ENCODE results near the gene ZFP36.
A peak's percentile ranks its signal among the peaks of the same experiment; 100 is the strongest.

The ZFP36 gene

DNA sequence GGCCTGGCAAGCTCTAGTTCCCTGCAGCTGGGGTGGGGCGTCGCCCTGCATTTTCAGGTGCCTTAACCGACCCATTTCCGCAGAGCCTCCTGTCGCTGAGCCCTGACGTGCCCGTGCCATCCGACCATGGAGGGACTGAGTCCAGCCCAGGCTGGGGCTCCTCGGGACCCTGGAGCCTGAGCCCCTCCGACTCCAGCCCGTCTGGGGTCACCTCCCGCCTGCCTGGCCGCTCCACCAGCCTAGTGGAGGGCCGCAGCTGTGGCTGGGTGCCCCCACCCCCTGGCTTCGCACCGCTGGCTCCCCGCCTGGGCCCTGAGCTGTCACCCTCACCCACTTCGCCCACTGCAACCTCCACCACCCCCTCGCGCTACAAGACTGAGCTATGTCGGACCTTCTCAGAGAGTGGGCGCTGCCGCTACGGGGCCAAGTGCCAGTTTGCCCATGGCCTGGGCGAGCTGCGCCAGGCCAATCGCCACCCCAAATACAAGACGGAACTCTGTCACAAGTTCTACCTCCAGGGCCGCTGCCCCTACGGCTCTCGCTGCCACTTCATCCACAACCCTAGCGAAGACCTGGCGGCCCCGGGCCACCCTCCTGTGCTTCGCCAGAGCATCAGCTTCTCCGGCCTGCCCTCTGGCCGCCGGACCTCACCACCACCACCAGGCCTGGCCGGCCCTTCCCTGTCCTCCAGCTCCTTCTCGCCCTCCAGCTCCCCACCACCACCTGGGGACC lies 1.2 kb downstream of the ZFP36 start:
- FAIRE-seq, result no peak

DNA sequence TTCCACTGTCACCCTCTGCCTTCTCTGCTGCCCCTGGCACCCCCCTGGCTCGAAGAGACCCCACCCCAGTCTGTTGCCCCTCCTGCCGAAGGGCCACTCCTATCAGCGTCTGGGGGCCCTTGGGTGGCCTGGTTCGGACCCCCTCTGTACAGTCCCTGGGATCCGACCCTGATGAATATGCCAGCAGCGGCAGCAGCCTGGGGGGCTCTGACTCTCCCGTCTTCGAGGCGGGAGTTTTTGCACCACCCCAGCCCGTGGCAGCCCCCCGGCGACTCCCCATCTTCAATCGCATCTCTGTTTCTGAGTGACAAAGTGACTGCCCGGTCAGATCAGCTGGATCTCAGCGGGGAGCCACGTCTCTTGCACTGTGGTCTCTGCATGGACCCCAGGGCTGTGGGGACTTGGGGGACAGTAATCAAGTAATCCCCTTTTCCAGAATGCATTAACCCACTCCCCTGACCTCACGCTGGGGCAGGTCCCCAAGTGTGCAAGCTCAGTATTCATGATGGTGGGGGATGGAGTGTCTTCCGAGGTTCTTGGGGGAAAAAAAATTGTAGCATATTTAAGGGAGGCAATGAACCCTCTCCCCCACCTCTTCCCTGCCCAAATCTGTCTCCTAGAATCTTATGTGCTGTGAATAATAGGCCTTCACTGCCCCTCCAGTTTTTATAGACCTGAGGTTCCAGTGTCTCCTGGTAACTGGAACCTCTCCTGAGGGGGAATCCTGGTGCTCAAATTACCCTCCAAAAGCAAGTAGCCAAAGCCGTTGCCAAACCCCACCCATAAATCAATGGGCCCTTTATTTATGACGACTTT lies 2.0 kb downstream of the ZFP36 start:
- FAIRE-seq, result no peak

DNA sequence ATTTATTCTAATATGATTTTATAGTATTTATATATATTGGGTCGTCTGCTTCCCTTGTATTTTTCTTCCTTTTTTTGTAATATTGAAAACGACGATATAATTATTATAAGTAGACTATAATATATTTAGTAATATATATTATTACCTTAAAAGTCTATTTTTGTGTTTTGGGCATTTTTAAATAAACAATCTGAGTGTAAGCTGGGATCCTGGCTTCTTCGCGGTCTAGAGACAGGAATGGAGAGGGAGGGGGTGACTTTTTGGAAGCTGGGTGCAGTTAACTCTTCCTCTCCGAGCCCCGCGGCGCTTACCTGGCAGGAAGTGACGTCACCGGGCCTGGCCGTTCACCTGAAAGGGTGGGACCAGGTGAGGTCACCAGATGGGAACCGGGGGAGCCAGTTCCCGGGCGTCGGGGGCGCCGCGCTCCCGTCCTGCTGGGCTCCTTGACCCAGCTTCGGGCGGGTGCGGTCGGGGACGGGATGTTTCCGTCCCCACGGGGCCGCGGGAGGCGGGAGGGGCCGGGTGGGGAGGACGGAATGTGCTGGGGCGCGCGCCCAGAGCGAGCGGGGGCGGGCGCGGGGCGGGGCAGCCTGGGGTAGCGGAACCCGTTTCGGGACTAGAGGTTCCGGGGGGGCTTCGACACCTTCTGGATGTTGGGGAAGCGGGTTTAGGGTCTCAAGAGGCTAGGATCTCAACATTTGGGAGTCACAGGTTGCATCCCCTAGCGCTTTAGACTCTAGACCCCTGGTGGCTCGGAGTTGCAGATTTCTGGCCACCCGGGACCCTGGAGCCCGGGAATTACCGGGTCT lies 2.8 kb downstream of the ZFP36 start:
- FAIRE-seq, result no peak

DNA sequence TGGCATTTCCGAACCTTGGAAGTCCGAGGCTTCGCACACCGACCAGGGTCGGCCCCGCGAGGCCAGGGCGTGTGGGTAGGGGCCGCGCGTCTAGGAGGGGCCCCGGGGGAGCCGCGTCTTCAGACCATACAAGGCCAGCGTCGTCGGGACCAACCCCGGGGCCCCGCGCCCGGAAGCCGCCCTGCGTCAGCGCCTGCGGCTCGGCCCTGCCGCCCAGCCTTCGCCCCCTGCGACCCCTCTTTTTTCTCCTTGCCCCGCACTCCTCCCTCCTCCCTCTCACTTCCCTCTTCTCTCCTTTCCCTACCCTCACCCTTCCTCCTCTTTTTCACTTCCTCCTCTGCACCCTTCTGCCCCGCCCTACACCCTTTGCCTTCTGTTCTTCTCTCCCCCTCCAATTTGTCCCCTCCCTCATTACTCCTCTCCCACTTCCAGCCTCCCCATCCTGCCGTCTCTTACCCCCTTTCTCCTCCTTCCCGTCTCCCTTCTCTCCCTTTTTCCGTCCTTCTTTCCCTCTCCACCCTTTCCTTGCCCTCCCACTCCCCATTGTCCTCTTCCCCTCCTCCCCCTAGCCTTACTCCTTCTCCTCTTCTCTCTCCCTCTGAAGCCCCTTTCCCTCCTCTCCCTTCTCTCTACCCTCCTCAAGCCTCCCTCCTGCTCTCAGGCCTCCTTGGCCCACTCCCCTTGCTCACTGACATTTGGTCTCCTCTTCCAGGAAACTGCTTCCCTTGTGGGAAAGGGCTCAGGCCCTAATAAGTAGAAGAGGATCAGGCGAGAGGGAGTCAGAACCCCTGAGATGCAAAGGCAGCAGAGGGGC lies 3.6 kb downstream of the ZFP36 start:
- no peak for FAIRE-seq

DNA sequence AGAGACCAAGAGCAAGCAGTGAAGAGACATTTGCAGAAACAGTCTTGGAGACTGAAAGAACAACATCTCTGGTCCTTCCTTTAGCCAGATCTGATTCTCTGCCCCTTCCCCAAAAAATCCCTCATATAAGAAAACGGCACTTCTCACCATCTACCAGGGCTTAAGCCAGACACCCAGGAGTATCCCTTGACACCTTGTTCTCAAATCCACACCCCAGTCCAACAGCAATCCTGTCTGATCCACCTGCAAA lies 4.1 kb downstream of the ZFP36 start:
- no peak for FAIRE-seq

DNA sequence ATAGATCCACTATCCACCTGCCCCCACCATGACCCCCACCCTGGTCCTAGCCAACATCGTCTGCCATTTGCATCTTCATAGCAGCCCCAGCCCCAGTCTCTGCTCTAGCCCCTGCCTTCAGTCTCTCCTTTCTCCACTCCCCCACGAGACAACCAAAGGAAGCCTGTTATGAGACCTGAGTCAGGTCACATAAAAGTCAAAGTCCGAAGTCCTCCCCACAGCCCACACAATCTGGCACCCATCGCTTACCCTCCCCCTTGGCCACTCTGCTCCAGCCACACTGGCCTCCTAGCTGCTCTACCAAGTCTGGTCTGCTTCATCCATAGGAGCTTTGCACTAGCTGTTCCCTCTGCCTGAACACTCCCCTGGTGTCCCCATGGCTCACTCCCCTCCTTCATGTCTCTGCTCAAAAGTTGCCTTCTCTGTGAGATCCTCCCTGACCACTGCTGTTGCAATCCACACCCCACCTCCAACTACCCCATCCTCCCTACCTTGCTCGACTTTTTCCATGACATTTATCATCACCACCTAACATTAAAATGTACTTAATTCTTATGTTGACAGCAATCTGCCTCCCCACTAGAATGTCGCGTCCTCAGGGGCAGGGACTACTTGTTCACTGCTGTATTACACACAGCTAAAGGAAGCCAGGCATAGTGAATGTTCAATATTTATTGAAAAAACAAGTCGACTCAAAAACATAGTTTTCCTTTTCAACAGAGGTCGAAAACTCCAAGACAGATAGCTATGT lies 4.6 kb downstream of the ZFP36 start:
- FAIRE-seq, result no peak

DNA sequence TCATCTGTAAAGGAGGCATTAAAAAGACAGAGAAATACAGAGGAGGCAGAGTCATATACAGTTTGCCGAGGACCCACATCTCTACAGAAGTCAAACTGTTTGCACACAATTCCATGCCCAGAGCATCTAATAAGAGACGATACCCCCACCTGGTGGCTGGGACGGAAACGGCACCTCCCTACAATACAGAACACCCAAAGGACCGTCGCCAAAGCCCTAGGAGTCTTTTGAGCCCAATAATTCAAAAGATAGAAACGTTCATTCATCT lies 5.1 kb downstream of the ZFP36 start:
- no peak for FAIRE-seq

DNA sequence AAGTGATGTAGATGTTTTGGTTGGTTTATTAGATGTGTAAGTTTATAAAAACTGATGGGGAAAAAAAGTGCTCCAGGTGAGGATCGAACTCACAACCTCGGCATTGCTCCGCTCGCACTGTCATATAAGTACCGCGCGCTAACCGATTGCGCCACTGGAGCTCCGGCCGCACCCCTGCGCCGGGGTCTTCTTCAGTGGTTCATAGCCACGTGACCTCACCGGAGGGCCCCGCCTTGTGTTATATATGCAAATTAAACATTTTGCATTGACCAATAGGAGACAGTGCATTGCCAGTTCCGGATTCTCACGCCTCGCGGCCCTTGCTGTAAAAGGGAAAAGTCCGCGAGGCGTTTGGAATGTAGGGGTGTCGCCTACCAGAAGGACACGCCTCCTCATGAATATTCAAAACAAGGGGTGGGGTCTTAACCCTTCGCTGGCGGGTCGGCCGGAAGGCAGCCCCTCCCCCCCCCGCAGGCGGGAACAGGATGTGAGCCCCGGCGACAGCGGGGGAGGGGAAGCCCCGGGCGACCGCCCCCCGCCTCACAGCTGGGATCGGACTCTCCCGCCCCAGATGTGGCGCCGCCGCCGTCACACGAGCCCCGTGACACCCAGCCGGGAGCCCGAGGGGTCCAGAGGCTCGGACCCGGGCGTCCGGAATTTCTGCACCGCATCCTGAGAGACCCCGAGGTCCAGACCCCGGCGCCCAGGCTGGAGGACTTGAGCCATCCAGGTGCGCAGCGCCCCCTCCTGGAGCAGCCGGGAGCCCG lies 5.6 kb downstream of the ZFP36 start, which contains the start of gene PLEKHG2:
TSS of gene PLEKHG2 (plus strand) at position 570 of the 767 bp plus-strand sequence. CDS start 1,418 bp downstream, outside the sequence.
- FAIRE-seq, result peak; percentile 99

DNA sequence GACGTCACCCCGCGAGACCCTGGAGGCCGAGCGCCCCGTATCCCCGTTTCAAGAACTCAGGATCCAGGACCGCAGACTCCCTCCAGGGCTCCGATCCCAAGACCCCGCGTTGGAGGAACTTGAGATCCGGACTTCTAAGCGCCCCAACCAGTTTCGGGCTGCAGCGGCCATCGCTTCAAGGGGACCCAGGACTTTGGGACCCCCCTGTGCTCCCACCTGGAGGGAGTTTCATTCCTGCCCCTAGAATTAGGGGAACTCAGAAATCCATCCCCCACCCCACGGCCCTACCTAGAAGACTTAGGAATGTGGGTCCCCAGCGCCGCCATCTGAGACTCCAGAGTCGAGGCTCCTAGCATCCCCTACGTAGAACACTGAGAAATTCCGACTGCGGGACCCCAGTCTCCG lies 6.2 kb downstream of the ZFP36 start:
- FAIRE-seq, result no peak

DNA sequence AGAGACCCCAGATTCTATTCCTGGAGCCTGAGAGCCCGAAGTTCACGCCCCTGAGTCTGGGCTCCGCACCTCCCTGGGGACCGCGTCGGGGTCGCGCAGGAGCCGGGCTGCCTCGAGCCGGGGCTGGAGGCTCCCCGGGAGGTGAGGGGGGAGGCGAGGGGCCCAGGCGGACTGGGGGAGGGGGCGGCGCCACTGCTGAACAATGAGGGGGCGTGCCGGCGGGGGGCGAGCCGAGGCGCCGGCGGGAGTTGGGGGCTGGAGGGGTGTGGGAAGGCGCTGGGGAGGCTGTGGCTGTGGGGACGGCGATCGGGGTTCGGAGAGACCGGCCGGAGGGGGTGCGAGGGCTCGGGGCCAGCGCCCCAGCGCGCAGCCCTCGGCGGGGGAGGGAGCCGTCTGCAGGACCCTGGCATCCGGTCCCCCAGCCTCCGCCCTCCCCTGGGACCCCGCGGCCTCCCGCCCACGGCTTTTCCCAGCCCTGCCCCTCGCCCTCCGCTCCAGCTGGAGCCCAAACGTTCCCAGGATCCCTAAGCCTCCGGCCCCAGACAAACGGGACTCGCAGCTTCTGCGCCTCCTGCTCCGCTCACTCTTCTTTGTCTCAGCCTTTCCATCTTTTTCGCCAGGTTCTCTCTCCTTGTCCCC lies 6.7 kb downstream of the ZFP36 start:
- FAIRE-seq, result no peak

DNA sequence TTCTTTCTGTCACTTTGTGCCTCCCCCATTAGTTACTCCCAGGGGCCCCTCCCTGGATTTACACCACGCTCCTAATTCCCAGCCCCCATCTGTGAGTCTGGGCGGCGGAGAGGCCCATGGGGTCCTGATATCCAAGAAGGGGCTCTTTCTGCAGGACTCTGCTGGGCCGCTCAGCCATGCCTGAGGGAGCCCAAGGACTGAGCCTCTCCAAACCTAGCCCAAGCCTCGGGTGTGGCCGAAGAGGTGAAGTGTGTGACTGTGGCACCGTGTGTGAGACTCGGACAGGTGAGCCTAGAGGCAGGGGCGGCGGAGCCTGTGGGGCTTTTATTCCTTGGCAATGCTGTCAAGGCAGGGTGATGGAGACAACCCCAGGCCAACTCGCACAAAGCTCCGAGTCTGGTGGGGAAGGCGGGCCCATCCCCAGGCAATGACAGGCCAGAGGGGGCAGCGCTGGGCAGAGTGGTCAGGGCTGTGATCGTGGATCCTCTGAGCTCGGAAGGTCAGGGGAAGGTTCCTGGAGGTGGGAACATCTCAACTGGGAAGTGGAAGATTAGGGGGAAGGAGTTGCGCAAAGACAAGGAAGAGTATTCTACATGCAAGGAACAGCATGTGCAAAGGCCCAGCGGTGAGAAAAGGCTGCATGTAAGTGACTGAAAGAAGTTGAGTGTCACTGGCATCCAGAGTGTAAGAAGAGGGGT lies 7.4 kb downstream of the ZFP36 start:
- no peak for FAIRE-seq

DNA sequence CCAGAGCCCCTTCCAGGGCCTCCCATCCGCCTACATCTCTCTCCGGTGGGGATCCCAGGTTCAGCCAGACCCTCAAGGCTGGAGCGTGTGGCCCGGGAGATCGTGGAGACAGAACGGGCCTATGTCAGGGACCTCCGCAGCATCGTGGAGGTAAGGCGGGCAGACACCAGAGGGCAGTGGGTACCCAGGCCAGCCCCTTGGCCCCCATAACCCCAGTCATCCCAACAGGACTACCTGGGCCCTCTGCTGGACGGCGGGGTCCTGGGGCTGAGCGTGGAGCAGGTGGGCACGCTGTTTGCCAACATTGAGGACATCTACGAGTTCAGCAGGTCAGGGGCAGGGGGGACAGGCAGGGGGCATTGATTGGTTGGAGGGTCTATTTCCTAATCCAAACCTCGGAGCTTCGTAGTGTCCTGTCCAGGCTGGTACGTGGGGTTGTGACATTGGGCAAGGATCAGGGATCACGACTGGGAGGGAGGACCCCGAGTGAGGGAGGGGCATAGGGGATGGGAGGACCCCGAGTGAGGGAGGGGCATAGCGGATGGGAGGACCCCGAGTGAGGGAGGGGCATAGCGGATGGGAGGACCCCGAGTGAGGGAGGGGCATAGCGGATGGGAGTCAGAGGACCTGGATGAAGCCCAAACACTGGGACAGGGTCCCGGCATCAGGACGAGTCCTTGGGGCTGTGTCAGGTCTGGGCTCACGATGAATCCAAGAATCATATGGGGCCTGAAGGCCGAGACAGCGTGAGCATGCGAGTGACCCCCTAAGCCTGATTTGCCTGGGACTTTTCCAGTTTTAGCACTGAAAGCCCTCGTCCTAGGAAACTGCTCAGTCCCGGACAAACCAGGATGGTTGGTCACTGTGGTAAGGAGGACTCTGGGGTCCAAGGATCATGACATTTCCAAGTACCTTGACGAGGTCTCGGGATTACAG lies 8.7 kb downstream of the ZFP36 start:
- FAIRE-seq, result no peak

DNA sequence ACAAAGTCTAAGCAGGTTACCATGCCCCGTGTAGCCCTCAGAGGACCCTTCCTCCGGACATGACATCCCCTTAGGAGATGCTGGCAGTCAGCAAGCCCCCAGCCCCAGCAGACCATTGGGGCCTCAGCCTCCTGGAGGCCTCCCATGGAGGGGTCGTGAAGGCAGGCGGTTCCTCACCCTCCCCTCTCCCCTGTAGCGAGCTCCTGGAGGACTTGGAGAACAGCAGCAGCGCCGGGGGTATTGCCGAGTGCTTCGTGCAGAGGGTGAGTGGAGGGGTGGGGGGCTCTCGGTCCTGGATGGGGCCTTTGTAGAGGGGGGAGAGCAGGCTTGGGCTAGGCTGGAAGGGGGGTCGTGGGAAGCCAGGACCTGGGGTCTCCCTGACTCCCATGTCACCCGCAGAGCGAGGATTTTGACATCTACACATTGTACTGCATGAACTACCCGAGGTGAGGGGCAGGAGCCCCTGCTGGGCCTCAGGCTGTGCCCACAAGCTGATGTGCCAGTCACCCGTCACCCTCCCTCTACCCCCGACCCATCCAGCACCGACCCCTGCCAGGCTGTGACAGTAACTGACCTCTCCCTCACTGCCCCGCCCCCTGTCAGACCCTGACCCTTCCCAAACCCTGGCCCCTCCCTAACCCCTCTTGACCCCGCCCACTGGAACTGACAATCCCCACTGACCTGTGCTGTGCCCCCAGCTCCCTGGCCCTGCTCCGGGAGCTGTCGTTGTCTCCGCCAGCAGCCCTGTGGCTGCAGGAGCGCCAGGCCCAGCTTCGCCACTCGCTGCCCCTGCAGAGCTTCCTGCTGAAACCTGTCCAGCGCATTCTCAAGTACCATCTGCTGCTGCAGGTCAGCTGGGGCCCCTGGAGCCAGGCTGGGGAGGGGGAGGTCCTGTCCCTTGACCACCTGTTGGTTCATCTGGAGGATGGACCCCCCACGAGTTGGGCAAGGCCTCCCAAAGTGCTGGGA lies 9.8 kb downstream of the ZFP36 start:
- FAIRE-seq, result no peak

DNA sequence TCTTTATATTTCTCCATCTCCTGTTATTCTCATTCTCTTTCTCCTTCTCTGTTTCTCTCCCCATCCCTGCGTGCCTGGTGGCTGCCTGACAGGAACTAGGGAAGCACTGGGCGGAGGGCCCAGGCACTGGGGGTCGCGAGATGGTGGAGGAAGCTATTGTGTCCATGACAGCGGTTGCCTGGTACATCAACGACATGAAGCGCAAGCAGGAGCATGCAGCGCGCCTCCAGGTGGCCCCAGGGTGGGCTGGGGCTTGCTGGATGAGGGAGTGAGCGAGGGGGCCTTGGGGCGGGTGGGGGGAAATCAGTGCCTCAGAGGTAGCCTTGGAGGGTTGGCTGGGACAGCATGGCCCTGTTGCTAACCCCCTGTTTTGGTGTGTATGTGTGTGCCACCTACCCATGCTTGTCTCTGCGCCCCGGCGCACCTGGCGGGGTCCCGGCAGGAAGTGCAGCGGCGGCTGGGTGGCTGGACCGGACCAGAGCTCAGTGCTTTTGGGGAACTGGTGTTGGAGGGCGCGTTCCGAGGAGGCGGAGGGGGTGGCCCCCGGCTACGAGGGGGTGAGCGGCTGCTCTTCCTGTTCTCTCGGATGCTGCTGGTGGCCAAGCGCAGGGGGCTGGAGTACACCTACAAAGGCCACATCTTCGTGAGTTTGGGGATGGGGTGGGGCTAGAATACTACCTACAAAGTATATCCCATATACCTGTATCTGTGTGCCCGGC lies 11.0 kb downstream of the ZFP36 start:
- FAIRE-seq, result no peak

DNA sequence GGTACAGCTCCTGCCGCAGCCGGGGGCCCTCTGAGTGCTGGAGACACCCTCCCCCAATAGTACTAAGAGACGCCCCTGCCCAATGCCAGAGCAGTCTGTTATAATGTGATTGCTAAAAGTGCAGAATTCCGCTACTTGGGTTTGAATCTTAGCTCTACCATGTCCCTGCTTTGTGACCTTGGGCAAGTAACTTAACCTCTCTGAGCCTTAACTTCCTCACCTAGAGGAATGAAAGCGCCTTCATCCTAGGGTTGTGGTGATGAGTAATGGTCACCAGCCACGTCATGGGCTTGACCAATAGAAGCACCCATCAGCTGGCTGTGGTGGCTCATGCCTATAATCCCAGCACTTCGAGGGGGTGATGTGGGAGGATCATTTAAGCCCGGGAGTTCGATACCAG lies 12.4 kb downstream of the ZFP36 start:
- FAIRE-seq, result no peak

DNA sequence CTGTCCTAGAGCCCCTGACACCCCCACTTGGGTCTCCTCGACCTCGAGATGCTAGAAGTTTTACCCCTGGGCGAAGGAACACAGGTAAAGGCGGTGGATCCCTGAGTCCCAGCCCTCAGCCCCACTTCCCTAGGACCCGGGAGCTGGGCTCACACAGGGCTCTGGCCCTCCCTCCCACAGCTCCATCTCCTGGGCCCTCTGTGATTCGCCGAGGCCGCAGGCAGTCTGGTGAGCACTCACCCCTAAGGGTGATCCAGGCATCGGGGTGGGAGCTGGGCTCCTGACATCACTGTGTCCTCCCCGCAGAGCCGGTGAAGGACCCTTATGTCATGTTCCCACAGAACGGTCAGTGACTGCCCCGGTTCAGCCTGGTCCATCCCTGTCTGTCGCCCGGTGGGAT lies 14.1 kb downstream of the ZFP36 start:
- FAIRE-seq, result no peak

DNA sequence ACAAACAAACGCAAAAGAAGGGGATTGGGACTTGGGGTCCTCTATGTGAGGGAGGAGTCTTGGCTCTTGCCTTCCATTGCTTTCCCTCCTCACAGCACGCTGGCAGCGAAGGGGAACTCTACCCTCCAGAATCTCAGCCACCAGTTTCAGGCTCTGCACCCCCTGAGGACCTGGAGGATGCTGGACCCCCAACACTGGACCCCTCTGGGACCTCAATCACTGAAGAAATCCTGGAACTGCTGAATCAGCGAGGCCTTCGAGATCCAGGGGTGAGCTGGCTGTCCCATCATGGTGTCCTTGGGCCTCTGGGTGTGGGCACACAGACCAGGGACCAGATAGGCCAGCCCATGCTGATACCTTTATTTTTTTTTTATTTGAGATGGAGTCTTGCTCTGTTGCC lies 15.4 kb downstream of the ZFP36 start:
- no peak for FAIRE-seq
